Measurements from ENCODE around the gene TAS2R4. TPM values are rescaled to one million over a fixed set of nuclear protein-coding genes. Genes with fewer than 3 reads are reported as not detected.
A peak's percentile ranks its signal among the peaks of the same experiment; 100 is the strongest.

TAS2R4 gene
- total RNA-seq, 2 donors from 2014 or later: 0.81 to 3.5 TPM

GRCh38 chr7:141737836-141738591 lies 38.5 kb upstream of the TAS2R4 start, which contains the start of gene SSBP1:
SSBP1 (plus strand) TSS chr7:141738358; CDS start chr7:141739167, 809 bp downstream.
- Histone ChIP-seq H3K27me3 (replicated peaks; ENCODE audit: insufficient read depth) (no peaks in the 10 kb centered on the region), H3K9me3 (no peaks in the 10 kb centered on the region), H3K27ac (peak within 1 kb of the TSS; percentile 64 to 76), H3K36me3 (peaks cover 12% of the 10 kb centered on the region), H3K4me1 (ENCODE audit: control insufficient read depth in 1 of 2, low read depth in 2 of 2) (peaks cover 5 to 18% of the 10 kb centered on the region in 2 donors), H3K4me3 (peak within 1 kb of the TSS; percentile 74)
- ATAC-seq (ENCODE audit: insufficient number of reproducible peaks, low FRiP score, low read depth) (peak; percentile 96), DNase-seq (ENCODE audit: low spot score) (peak; percentile 56)
- peak; percentile 77 for TF ChIP-seq CTCF (IDR thresholded peaks at IDR 0.05)

DNA sequence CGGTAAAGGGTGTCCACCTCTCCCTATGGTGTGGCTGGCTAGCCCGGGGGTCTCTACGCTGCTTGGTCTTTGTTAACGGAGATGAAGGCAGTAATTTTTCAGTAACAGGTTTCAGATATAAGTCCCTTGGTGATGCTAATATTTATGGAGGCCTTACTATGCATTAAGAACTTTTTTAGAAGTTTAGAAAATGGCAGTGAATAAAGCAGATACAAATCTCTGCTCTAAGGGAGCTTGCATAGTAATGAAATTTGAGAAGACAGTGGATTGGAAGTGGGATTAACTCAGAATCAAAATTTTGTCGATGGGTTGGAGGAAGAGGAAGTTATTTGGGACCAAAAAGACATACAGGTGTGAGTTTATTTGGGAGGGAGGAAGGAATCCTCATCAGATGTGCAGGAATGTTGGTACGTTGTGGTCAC lies 37.9 kb upstream of the TAS2R4 start:
- no peaks in the 10 kb centered on the region for H3K9me3 ChIP-seq
- no peak for ATAC-seq (ENCODE audit: insufficient number of reproducible peaks, low FRiP score, low read depth)

DNA sequence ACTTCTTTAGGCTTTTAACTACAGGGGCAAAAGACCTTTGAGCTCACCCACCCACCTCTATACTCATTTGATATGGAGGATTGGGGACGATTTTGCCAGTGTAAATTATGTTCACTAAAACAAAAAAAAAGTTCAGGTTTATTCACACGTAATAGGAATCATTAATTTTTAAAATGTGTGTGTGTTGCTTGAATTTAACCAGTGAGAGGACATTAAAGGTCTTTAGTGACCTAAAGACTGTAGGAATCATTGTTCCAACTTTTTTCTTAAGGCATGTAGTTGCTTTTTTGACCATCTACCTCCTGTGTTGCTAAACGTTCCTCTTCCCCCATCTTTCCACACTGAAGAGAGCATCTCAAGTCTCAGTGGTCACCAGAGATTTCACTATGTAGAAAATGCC lies 37.2 kb upstream of the TAS2R4 start:
- H3K9me3 ChIP-seq: no peaks in the 10 kb centered on the region
- DNase-seq (ENCODE audit: low spot score) (no peak), ATAC-seq (ENCODE audit: insufficient number of reproducible peaks, low FRiP score, low read depth) (no peak)
- H3K27me3 ChIP-seq (replicated peaks; ENCODE audit: insufficient read depth): no peaks in the 10 kb centered on the region
- TF ChIP-seq CTCF (IDR thresholded peaks at IDR 0.05): no peak
- H3K27ac ChIP-seq: no peak overlapping the region
- peaks cover 25% of the 10 kb centered on the region for H3K36me3 ChIP-seq
- peak overlapping the region; percentile 74 for H3K4me3 ChIP-seq
- H3K4me1 ChIP-seq (ENCODE audit: control insufficient read depth in 1 of 2, low read depth in 2 of 2): peaks cover 5 to 18% of the 10 kb centered on the region in 2 donors

More for the DNA sequence above, 37.9 kb upstream of the TAS2R4 start:
- H3K27me3 ChIP-seq (replicated peaks; ENCODE audit: insufficient read depth): no peaks in the 10 kb centered on the region
- no peak for DNase-seq (ENCODE audit: low spot score)
- TF ChIP-seq CTCF (IDR thresholded peaks at IDR 0.05): no peak
- peak overlapping the region; percentile 74 for H3K4me3 ChIP-seq
- H3K36me3 ChIP-seq: peaks cover 18% of the 10 kb centered on the region
- peaks cover 5 to 18% of the 10 kb centered on the region in 2 donors for H3K4me1 ChIP-seq (ENCODE audit: control insufficient read depth in 1 of 2, low read depth in 2 of 2)
- peak overlapping the region; percentile 64 to 65 for H3K27ac ChIP-seq

DNA sequence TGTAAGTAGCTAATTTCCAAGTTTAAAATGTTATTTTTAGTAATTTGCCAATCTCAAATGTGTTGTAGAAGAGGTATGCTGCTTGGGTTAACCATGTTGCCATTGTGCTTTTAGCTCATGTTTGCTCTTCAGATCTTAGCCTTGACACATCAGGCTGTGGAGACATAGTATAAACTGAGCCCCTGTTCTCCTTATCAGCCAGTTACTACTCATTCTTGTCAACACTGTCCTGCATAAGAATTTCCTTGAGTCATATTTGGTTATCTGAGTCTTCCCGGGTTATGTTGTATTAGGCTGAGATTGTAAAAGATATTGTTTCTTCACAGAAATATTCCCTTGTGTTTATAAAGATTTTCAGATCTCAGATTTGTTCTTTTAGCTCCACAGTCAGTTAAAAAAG lies 34.2 kb upstream of the TAS2R4 start:
- ATAC-seq (ENCODE audit: insufficient number of reproducible peaks, low FRiP score, low read depth) (no peak), DNase-seq (ENCODE audit: low spot score) (no peak)
- H3K9me3 ChIP-seq: no peaks in the 10 kb centered on the region
- H3K27ac ChIP-seq: no peak overlapping the region
- H3K36me3 ChIP-seq: peaks cover 44% of the 10 kb centered on the region
- no peaks in the 10 kb centered on the region for H3K27me3 ChIP-seq (replicated peaks; ENCODE audit: insufficient read depth)
- H3K4me3 ChIP-seq: no peak overlapping the region
- no peak for TF ChIP-seq CTCF (IDR thresholded peaks at IDR 0.05)
- peaks cover 2 to 15% of the 10 kb centered on the region in 2 donors for H3K4me1 ChIP-seq (ENCODE audit: control insufficient read depth in 1 of 2, low read depth in 2 of 2)

DNA sequence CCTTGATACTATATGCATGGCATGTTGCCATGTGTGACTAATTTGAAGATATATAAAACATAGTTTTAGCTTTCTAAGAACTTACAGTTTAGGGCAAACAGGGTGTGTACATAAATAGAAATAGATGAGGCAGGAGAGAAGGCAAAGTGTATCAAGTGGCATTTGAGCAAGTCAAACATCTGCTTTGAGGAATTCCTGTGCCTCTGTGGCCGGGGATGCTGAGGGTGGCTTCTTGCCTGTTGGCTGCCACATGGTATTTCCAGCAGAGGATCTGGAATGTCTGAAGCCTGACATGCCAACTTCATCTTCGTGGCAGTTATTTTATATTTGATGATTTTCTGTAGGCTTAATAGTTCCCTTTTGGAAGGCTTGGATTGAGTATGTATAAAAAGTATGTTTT lies 32.3 kb upstream of the TAS2R4 start:
- DNase-seq (ENCODE audit: low spot score) (no peak), ATAC-seq (ENCODE audit: insufficient number of reproducible peaks, low FRiP score, low read depth) (no peak)
- H3K9me3 ChIP-seq: no peaks in the 10 kb centered on the region
- peaks cover 0 to 6% of the 10 kb centered on the region in 2 donors for H3K4me1 ChIP-seq (ENCODE audit: control insufficient read depth in 1 of 2, low read depth in 2 of 2)
- no peak overlapping the region for H3K27ac ChIP-seq
- peaks cover 48% of the 10 kb centered on the region for H3K36me3 ChIP-seq
- TF ChIP-seq CTCF (IDR thresholded peaks at IDR 0.05): no peak
- no peak overlapping the region for H3K4me3 ChIP-seq
- no peaks in the 10 kb centered on the region for H3K27me3 ChIP-seq (replicated peaks; ENCODE audit: insufficient read depth)

Data from thoracic aorta (tissue), 2 donors.